Measurements from ENCODE around the gene HSPB2. TPM values are rescaled to one million over a fixed set of nuclear protein-coding genes. Genes with fewer than 3 reads are reported as not detected.

The HSPB2 gene
- total RNA-seq, 2 donors from 2014 or later = 0.85 TPM; not detected in 1

DNA sequence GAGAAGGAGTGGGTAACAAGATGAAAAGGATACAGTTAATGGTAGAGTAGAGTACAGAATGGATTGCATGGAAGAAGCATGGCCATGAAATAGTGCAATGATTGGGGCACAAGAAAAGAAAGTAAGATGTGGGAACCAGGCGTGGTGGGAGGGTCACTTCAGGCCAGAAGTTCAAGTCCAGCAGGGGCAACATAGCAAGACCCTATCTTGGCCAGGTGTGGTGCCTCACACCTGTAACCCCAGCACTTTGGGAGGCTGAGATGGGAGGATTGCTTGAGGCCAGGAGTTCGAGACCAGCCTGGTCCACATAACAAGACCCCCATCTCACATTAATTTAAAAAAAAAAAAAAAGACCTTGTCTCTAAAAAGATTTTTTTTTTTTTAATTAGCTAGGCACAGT is 4.8 kb downstream of the HSPB2 start:
- no peaks in the 10 kb centered on the region for H3K9me3 ChIP-seq
- TF ChIP-seq, protein P1, sequence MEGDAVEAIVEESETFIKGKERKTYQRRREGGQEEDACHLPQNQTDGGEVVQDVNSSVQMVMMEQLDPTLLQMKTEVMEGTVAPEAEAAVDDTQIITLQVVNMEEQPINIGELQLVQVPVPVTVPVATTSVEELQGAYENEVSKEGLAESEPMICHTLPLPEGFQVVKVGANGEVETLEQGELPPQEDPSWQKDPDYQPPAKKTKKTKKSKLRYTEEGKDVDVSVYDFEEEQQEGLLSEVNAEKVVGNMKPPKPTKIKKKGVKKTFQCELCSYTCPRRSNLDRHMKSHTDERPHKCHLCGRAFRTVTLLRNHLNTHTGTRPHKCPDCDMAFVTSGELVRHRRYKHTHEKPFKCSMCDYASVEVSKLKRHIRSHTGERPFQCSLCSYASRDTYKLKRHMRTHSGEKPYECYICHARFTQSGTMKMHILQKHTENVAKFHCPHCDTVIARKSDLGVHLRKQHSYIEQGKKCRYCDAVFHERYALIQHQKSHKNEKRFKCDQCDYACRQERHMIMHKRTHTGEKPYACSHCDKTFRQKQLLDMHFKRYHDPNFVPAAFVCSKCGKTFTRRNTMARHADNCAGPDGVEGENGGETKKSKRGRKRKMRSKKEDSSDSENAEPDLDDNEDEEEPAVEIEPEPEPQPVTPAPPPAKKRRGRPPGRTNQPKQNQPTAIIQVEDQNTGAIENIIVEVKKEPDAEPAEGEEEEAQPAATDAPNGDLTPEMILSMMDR (IDR thresholded peaks at IDR 0.05) = no peak
- TF ChIP-seq POLR2AphosphoS5 (IDR thresholded peaks at IDR 0.05) = no peak
- no peak overlapping the region for H3K4me3 ChIP-seq
- peak overlapping the region; percentile 91 to 93 for H3K27ac ChIP-seq
- no peaks in the 10 kb centered on the region for H3K36me3 ChIP-seq
- H3K4me1 ChIP-seq (replicated peaks) = peaks cover 12% of the 10 kb centered on the region
- no peak for DNase-seq (ENCODE audit: low spot score)
- intact Hi-C loops (cut with DNase I) = no loop called here
- WGBS = 96% methylated on average over 2 of the region's 2 CpGs
- H3K27me3 ChIP-seq (replicated peaks; ENCODE audit: insufficient read depth) = no peaks in the 10 kb centered on the region

DNA sequence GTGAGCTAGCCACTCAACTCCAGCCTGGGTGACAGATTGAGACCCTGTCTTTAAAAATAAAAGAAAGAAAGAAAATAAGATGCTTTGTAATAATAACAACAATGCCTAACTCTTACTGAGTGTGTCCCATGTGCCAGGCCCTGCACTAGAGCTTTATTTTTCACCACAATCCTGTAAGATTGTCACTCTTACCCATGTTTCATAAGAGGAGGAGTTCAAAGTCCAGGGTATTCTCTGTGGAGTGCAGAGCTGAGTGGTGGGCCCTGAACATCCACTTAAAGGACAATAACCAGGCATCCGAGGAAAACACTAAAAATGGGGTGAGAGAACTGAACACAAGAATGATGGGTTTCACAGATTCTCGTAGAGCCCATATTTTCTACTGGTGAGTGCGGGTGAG is 5.3 kb downstream of the HSPB2 start:
- Histone ChIP-seq H3K9me3 (no peaks in the 10 kb centered on the region), H3K4me3 (no peak overlapping the region), H3K4me1 (replicated peaks) (peaks cover 8% of the 10 kb centered on the region), H3K27ac (peak overlapping the region; percentile 91 to 93), H3K36me3 (no peaks in the 10 kb centered on the region), H3K27me3 (replicated peaks; ENCODE audit: insufficient read depth) (no peaks in the 10 kb centered on the region)
- intact Hi-C loops (cut with DNase I) = no loop called here
- WGBS = 92% methylated on average over 3 of the region's 3 CpGs
- DNase-seq (ENCODE audit: low spot score) = no peak
- TF ChIP-seq POLR2A (IDR thresholded peaks at IDR 0.05) = no peak
- TF ChIP-seq, protein P1 (IDR thresholded peaks at IDR 0.05) = no peak
- TF ChIP-seq POLR2AphosphoS5 (IDR thresholded peaks at IDR 0.05) = no peak

DNA sequence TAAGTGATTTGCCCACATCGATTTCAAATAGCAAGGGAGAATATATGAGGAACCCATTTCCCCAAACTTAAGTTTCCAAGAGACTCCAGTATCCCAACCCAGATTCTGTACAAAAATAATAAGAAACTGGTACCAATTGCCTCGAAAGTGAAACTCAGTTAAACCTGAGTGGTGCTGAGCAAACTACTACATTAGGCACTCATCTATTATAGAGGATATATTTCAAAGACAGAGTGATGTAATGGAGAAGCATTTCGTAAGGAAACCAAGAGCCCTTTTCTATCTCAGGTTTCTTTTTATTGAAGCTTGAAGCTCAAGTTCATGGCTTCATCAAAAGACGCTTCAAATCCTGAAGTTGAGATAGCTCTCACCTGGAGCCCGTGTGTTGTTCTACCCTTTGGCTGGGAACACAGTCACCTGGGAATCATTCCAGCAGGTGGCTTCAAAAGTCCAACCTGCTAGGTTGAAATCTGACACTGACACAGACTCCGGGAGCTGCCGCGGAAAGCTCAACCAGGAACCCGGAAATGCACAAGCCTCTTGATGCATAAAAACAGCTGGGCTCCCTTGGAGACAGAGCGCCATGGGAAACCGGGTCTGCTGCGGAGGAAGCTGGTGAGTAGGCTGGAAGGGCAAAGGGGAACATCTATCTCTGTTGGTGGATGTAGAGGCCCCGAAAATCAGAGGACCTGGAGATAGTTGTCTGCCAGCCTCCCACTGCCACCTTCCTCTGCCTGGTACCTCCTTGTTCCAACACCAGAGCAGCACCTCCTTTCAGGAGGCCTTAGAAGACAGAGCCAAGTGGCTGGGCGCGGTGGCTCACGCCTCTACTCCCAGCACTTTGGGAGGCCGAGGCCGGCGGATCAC is 6.1 kb downstream of the HSPB2 start, which contains the start of gene C11orf52:
Gene C11orf52, plus strand, starts transcription at position 524 of the 867 bp plus-strand sequence. Its CDS starts 60 bp downstream, at position 584.
- intact Hi-C loops (cut with DNase I) = no loop called here
- Histone ChIP-seq H3K36me3 (no peaks in the 10 kb centered on the region), H3K4me3 (peak within 1 kb of the TSS; percentile 23 to 33), H3K27ac (peak within 1 kb of the TSS; percentile 91 to 93), H3K4me1 (replicated peaks) (peaks cover 8% of the 10 kb centered on the region), H3K9me3 (no peaks in the 10 kb centered on the region), H3K27me3 (replicated peaks; ENCODE audit: insufficient read depth) (no peaks in the 10 kb centered on the region)
- peak; percentile 92 for DNase-seq (ENCODE audit: low spot score)
- WGBS = 35% methylated on average over 19 of the region's 19 CpGs
- TF ChIP-seq, protein P1 (IDR thresholded peaks at IDR 0.05) = peak in 2 of 4 experiments; percentile 29 to 60
- TF ChIP-seq POLR2A (IDR thresholded peaks at IDR 0.05) (peak; percentile 35), POLR2AphosphoS5 (IDR thresholded peaks at IDR 0.05) (peak; percentile 91)

DNA sequence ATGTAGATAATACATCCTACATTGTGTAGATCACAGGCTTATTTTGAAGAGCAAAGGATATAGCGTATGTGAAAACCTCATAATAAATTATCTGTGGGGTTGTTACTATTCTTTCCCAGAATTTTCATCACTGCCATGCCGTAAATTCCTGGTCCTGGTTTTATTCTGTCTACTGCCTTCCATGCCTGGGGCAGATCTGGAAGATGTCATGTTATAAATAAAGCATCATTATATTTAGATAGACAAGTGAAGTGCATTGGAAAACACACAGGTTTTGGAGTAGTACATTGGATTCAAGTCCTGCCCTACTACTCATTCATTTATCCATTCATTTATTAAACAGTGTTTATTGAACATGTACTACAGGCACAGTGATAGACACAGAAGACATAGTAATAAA is 8.4 kb downstream of the HSPB2 start:
- peak overlapping the region in 1 of 2 donors; percentile 19 for H3K27ac ChIP-seq
- intact Hi-C loops (cut with DNase I) = no loop called here

More for the DNA sequence above, 8.4 kb downstream of the HSPB2 start:
- no peak for DNase-seq (ENCODE audit: low spot score)
- H3K4me3 ChIP-seq = no peak overlapping the region
- 91% methylated on average over 2 of the region's 2 CpGs for WGBS
- H3K36me3 ChIP-seq = no peaks in the 10 kb centered on the region
- no peak for TF ChIP-seq POLR2AphosphoS5 (IDR thresholded peaks at IDR 0.05)
- TF ChIP-seq POLR2A (IDR thresholded peaks at IDR 0.05) = no peak
- TF ChIP-seq, protein P1 (IDR thresholded peaks at IDR 0.05) = no peak
- H3K9me3 ChIP-seq = no peaks in the 10 kb centered on the region
- no peaks in the 10 kb centered on the region for H3K27me3 ChIP-seq (replicated peaks; ENCODE audit: insufficient read depth)
- peaks cover 4% of the 10 kb centered on the region for H3K4me1 ChIP-seq (replicated peaks)
